ENCODE data around the gene SCN4B.

The SCN4B gene

GRCh38 chr11:118166641-118167040, 14.0 kb upstream of the SCN4B start:
- Mint-ChIP-seq H3K9me3 (no peaks in the 10 kb centered on the region), H3K4me1 (no peaks in the 10 kb centered on the region), H3K4me3 (no peak overlapping the region), H3K36me3 (ENCODE audit: low read depth) (no peaks in the 10 kb centered on the region), H3K27me3 (ENCODE audit: low read depth, poor library complexity) (peaks cover 96% of the 10 kb centered on the region), H3K27ac (no peak overlapping the region)
- TF ChIP-seq CTCF (IDR thresholded peaks at IDR 0.05) = no peak
- DNase-seq = no peak

DNA sequence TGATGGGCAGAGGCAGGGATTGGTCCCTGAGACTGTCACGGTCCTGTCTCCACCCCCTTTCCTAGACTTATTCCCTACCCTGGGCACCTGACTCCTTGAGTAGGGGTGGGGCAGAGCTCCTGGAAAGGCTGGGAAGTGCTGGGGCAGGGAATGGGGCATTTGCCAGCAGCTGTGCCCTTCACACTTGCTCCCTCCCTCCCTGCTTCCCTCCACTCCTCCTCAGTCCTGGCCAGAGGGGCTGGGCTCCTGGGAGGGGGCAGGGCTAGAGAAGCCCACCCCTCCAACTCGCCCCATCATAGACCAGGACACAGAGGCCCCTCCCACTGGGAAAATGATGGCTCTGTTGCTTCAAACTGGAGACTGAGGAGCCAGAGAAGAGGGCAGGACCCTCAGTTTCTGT, 12.3 kb upstream of the SCN4B start:
- Mint-ChIP-seq H3K4me1 (no peaks in the 10 kb centered on the region), H3K27ac (no peak overlapping the region), H3K36me3 (ENCODE audit: low read depth) (no peaks in the 10 kb centered on the region), H3K4me3 (no peak overlapping the region), H3K27me3 (ENCODE audit: low read depth, poor library complexity) (peaks cover 96% of the 10 kb centered on the region), H3K9me3 (no peaks in the 10 kb centered on the region)
- no peak for DNase-seq
- TF ChIP-seq CTCF (IDR thresholded peaks at IDR 0.05) = no peak

GRCh38 chr11:118163494-118163893, 10.9 kb upstream of the SCN4B start:
- no peaks in the 10 kb centered on the region for H3K36me3 Mint-ChIP-seq (ENCODE audit: low read depth)
- H3K9me3 Mint-ChIP-seq = no peaks in the 10 kb centered on the region
- peaks cover 96% of the 10 kb centered on the region for H3K27me3 Mint-ChIP-seq (ENCODE audit: low read depth, poor library complexity)
- no peak for TF ChIP-seq CTCF (IDR thresholded peaks at IDR 0.05)
- no peak overlapping the region for H3K27ac Mint-ChIP-seq
- H3K4me1 Mint-ChIP-seq = no peaks in the 10 kb centered on the region
- H3K4me3 Mint-ChIP-seq = no peak overlapping the region
- no peak for DNase-seq

DNA sequence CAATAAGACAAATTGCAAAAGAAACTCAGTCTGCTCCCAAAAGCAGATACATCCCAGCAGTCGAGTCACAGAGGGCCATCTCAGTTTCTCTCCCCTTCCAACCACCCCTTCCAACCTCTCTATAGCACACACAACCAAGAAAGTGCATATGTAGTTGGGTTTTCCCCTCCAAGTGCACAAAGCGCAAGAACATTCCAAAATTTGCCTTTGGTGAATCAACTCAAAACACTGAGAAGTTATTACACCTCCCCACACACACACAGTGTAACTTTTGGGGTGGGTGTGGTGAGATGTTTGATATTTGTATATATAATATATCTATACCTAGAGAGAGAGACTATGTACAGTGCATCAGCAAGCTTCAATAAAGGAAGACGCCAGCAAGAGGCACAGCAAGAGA, 10.2 kb upstream of the SCN4B start:
- no peak overlapping the region for H3K4me3 Mint-ChIP-seq
- TF ChIP-seq CTCF (IDR thresholded peaks at IDR 0.05) = no peak
- H3K9me3 Mint-ChIP-seq = no peaks in the 10 kb centered on the region

GRCh38 chr11:118161786-118162185, 9.2 kb upstream of the SCN4B start:
- Mint-ChIP-seq H3K27me3 (ENCODE audit: low read depth, poor library complexity) (peaks cover 96% of the 10 kb centered on the region), H3K4me3 (no peak overlapping the region), H3K36me3 (ENCODE audit: low read depth) (no peaks in the 10 kb centered on the region), H3K9me3 (no peaks in the 10 kb centered on the region), H3K27ac (no peak overlapping the region), H3K4me1 (peaks cover 5% of the 10 kb centered on the region)
- DNase-seq = no peak
- no peak for TF ChIP-seq CTCF (IDR thresholded peaks at IDR 0.05)

More for the DNA sequence above, 10.2 kb upstream of the SCN4B start:
- no peaks in the 10 kb centered on the region for H3K4me1 Mint-ChIP-seq
- no peak overlapping the region for H3K27ac Mint-ChIP-seq
- no peaks in the 10 kb centered on the region for H3K36me3 Mint-ChIP-seq (ENCODE audit: low read depth)
- DNase-seq = no peak
- peaks cover 96% of the 10 kb centered on the region for H3K27me3 Mint-ChIP-seq (ENCODE audit: low read depth, poor library complexity)

- Mint-ChIP-seq H3K4me1 (peaks cover 35% of the 10 kb centered on the region), H3K27me3 (ENCODE audit: low read depth, poor library complexity) (peaks cover 100% of the 10 kb centered on the region), H3K27ac (no peak overlapping the region), H3K4me3 (peak overlapping the region; percentile 71), H3K9me3 (no peaks in the 10 kb centered on the region), H3K36me3 (ENCODE audit: low read depth) (no peaks in the 10 kb centered on the region)
- TF ChIP-seq CTCF (IDR thresholded peaks at IDR 0.05) = no peak
- DNase-seq = no peak
These were observed 4.7 kb upstream of the SCN4B start for GRCh38 chr11:118157186-118157895.
